ENCODE results near the gene RHOBTB1.

The RHOBTB1 gene

GRCh38 chr10:60901561-60902235 is 42.3 kb downstream of the RHOBTB1 start:
- no peak for DNase-seq

- DNase-seq: no peak
Observed at GRCh38 chr10:60899266-60899665, 44.7 kb downstream of the RHOBTB1 start.

GRCh38 chr10:60898321-60898720 is 45.7 kb downstream of the RHOBTB1 start:
- no peak for DNase-seq

GRCh38 chr10:60896810-60897209 is 47.2 kb downstream of the RHOBTB1 start:
- DNase-seq: no peak

- no peak for DNase-seq
Observed at GRCh38 chr10:60896033-60896432, 48.0 kb downstream of the RHOBTB1 start.

GRCh38 chr10:60894786-60895185 is 49.2 kb downstream of the RHOBTB1 start:
- no peak for DNase-seq

GRCh38 chr10:60893231-60893630 is 50.8 kb downstream of the RHOBTB1 start:
- no peak for DNase-seq

- DNase-seq: no peak
Observed at GRCh38 chr10:60892571-60892970, 51.4 kb downstream of the RHOBTB1 start.

GRCh38 chr10:60890811-60891210 is 53.2 kb downstream of the RHOBTB1 start:
- no peak for DNase-seq

GRCh38 chr10:60883187-60883586 is 60.8 kb downstream of the RHOBTB1 start:
- no peak for DNase-seq

- DNase-seq: no peak
Observed at GRCh38 chr10:60878224-60878623, 65.8 kb downstream of the RHOBTB1 start.

GRCh38 chr10:60877777-60878120 is 66.2 kb downstream of the RHOBTB1 start:
- no peak for DNase-seq

- no peak for DNase-seq
Observed at GRCh38 chr10:60877061-60877776, 66.8 kb downstream of the RHOBTB1 start.

- no peak for DNase-seq
Observed at GRCh38 chr10:60873758-60874157, 70.2 kb downstream of the RHOBTB1 start.

GRCh38 chr10:60872451-60872850 is 71.5 kb downstream of the RHOBTB1 start:
- DNase-seq: no peak

- no peak for DNase-seq
Observed at GRCh38 chr10:60871215-60871614, 72.8 kb downstream of the RHOBTB1 start.

GRCh38 chr10:60870803-60871202 is 73.2 kb downstream of the RHOBTB1 start:
- DNase-seq: no peak

- DNase-seq: no peak
Observed at GRCh38 chr10:60870416-60870728, 73.6 kb downstream of the RHOBTB1 start.

GRCh38 chr10:60869652-60870415 is 74.2 kb downstream of the RHOBTB1 start:
- DNase-seq: no peak

GRCh38 chr10:60868946-60869345 is 75.0 kb downstream of the RHOBTB1 start:
- DNase-seq: no peak

GRCh38 chr10:60865198-60865783 is 78.7 kb downstream of the RHOBTB1 start:
- no peak for DNase-seq

GRCh38 chr10:60863796-60864195 is 80.2 kb downstream of the RHOBTB1 start:
- no peak for DNase-seq

- no peak for DNase-seq
Observed at GRCh38 chr10:60862517-60862916, 81.5 kb downstream of the RHOBTB1 start.

GRCh38 chr10:60856405-60856804 is 87.6 kb downstream of the RHOBTB1 start:
- DNase-seq: no peak
